ENCODE results near the gene BCL2. TPM values are rescaled to one million over a fixed set of nuclear protein-coding genes. Genes with fewer than 3 reads are reported as not detected.
A peak's percentile ranks its signal among the peaks of the same experiment; 100 is the strongest.

The BCL2 gene
- total RNA-seq, 4 donors from 2014 or later: 16.1 to 61.1 (median 36.9) TPM

GRCh38 chr18:63342206-63342605 lies 22.6 kb upstream of the BCL2 start:
- no peaks in the 10 kb centered on the region for H3K36me3 ChIP-seq
- no peaks in the 10 kb centered on the region for H3K27me3 ChIP-seq
- TF ChIP-seq POLR2A (IDR thresholded peaks at IDR 0.05) (no peak), CTCF (IDR thresholded peaks at IDR 0.05) (peak; percentile 33 to 40 (median 36))
- no peak overlapping the region for H3K4me3 ChIP-seq
- H3K4me1 ChIP-seq: peaks cover 0 to 3% of the 10 kb centered on the region in 2 donors
- DNase-seq: peak in 1 of 2 donors; percentile 38
- no peaks in the 10 kb centered on the region for H3K9me3 ChIP-seq
- intact Hi-C loops (cut with DNase I; ENCODE audit: low total_unique reads): loop anchor here (10.0 kb wide), 1 partner anchor 93 kb away; no protein-coding TSS in a partner anchor
- no peak overlapping the region for H3K27ac ChIP-seq

GRCh38 chr18:63339920-63340484 lies 20.4 kb upstream of the BCL2 start:
- Histone ChIP-seq H3K27me3 (no peaks in the 10 kb centered on the region), H3K36me3 (no peaks in the 10 kb centered on the region), H3K27ac (no peak overlapping the region), H3K9me3 (no peaks in the 10 kb centered on the region), H3K4me3 (no peak overlapping the region), H3K4me1 (peaks cover 0 to 3% of the 10 kb centered on the region in 2 donors)
- TF ChIP-seq CTCF (IDR thresholded peaks at IDR 0.05) (peak; percentile 28 to 46 (median 40)), POLR2A (IDR thresholded peaks at IDR 0.05) (no peak)
- DNase-seq: peak in 1 of 2 donors; percentile 40
- intact Hi-C loops (cut with DNase I; ENCODE audit: low total_unique reads): loop anchor here (10.0 kb wide), 1 partner anchor 95 kb away; no protein-coding TSS in a partner anchor

- no peak overlapping the region for H3K4me3 ChIP-seq
- intact Hi-C loops (cut with DNase I; ENCODE audit: low total_unique reads): no loop called here
- DNase-seq: no peak
- TF ChIP-seq CTCF (IDR thresholded peaks at IDR 0.05) (no peak), POLR2A (IDR thresholded peaks at IDR 0.05) (no peak)
- H3K4me1 ChIP-seq: peaks cover 0 to 3% of the 10 kb centered on the region in 2 donors
- H3K9me3 ChIP-seq: no peaks in the 10 kb centered on the region
- no peaks in the 10 kb centered on the region for H3K27me3 ChIP-seq
- peak overlapping the region; percentile 34 to 55 for H3K27ac ChIP-seq
- H3K36me3 ChIP-seq: no peaks in the 10 kb centered on the region
Measured at GRCh38 chr18:63336366-63337099, 17.0 kb upstream of the BCL2 start.

- no peak for TF ChIP-seq POLR2A (IDR thresholded peaks at IDR 0.05)
- no peak for TF ChIP-seq CTCF (IDR thresholded peaks at IDR 0.05)
- DNase-seq: no peak
- Histone ChIP-seq H3K36me3 (no peaks in the 10 kb centered on the region), H3K4me1 (no peaks in the 10 kb centered on the region), H3K27me3 (no peaks in the 10 kb centered on the region), H3K9me3 (no peaks in the 10 kb centered on the region), H3K27ac (no peak overlapping the region), H3K4me3 (no peak overlapping the region)
- intact Hi-C loops (cut with DNase I; ENCODE audit: low total_unique reads): no loop called here
Measured at GRCh38 chr18:63331105-63331504, 11.5 kb upstream of the BCL2 start.

GRCh38 chr18:63329431-63330145 lies 10.0 kb upstream of the BCL2 start:
- H3K4me1 ChIP-seq: no peaks in the 10 kb centered on the region
- intact Hi-C loops (cut with DNase I; ENCODE audit: low total_unique reads): no loop called here
- no peak for DNase-seq
- no peak overlapping the region for H3K4me3 ChIP-seq
- no peaks in the 10 kb centered on the region for H3K27me3 ChIP-seq
- TF ChIP-seq CTCF (IDR thresholded peaks at IDR 0.05): no peak
- no peak for TF ChIP-seq POLR2A (IDR thresholded peaks at IDR 0.05)
- H3K27ac ChIP-seq: no peak overlapping the region
- no peaks in the 10 kb centered on the region for H3K36me3 ChIP-seq
- H3K9me3 ChIP-seq: no peaks in the 10 kb centered on the region
